HEK293 (cell line): ENCODE data around the gene POLD4.

Experiments
- BCL11A ChIP-seq: fragments of 450-650 bp; formaldehyde crosslinking; IDR thresholded peaks from 2 replicates; pipeline ENCODE4 v1.5.1; 2016; ENCODE audit warnings: low read depth, missing biosample characterization, missing genetic modification characterization
- EGR2 ChIP-seq: fragments of 450-650 bp; formaldehyde crosslinking; IDR thresholded peaks from 2 replicates; pipeline ENCODE4 v1.5.1; 2016; ENCODE audit warnings: low read depth, missing biosample characterization, missing genetic modification characterization
- ZNF121 ChIP-seq: fragments of 450-650 bp; formaldehyde crosslinking; IDR thresholded peaks from 2 replicates; pipeline ENCODE4 v1.5.1; 2016; ENCODE audit warnings: missing biosample characterization, missing genetic modification characterization
- ZNF248 ChIP-seq: fragments of 450-650 bp; formaldehyde crosslinking; IDR thresholded peaks from 2 replicates; pipeline ENCODE4 v1.5.1; 2017; ENCODE audit warnings: missing biosample characterization, missing genetic modification characterization
- ZNF341 ChIP-seq: fragments of 450-650 bp; formaldehyde crosslinking; IDR thresholded peaks from 2 replicates; pipeline ENCODE4; 2016; ENCODE audit warnings: low read depth, missing biosample characterization, missing genetic modification characterization
- ZNF394 ChIP-seq: fragments of 450-650 bp; formaldehyde crosslinking; IDR thresholded peaks from 2 replicates; pipeline ENCODE4 v1.5.1; 2016; ENCODE audit warnings: missing biosample characterization, missing genetic modification characterization, mild to moderate bottlenecking, moderate library complexity, borderline replicate concordance
- ZNF660 ChIP-seq: fragments of 450-650 bp; IDR thresholded peaks from 2 replicates; pipeline ENCODE4 v1.5.1; 2018; ENCODE audit warnings: missing biosample characterization, mild to moderate bottlenecking, missing genetic modification characterization
- ZNF701 ChIP-seq: fragments of 450-650 bp; formaldehyde crosslinking; IDR thresholded peaks from 2 replicates; pipeline ENCODE4 v1.5.1; 2016; ENCODE audit warnings: missing biosample characterization, missing genetic modification characterization
- ZNF777 ChIP-seq: fragments of 450-650 bp; formaldehyde crosslinking; IDR thresholded peaks from 2 replicates; pipeline ENCODE4 v1.5.1; 2017; ENCODE audit warnings: missing biosample characterization, missing genetic modification characterization, borderline replicate concordance
- TF ChIP-seq, protein P1 (sequence below): fragments of 450-650 bp; formaldehyde crosslinking; IDR thresholded peaks from 2 replicates; pipeline ENCODE4 v1.5.1; 2016; ENCODE audit warnings: missing biosample characterization, missing genetic modification characterization
- TF ChIP-seq, protein P2 (sequence below): fragments of 450-650 bp; formaldehyde crosslinking; IDR thresholded peaks from 2 replicates; pipeline ENCODE4 v1.5.1; 2016; ENCODE audit warnings: missing biosample characterization, missing genetic modification characterization
- TF ChIP-seq, protein P3 (sequence below): fragments of 450-650 bp; formaldehyde crosslinking; IDR thresholded peaks from 2 replicates; pipeline ENCODE4 v1.5.1; 2016; ENCODE audit warnings: missing biosample characterization, missing genetic modification characterization, low read depth

DNA sequence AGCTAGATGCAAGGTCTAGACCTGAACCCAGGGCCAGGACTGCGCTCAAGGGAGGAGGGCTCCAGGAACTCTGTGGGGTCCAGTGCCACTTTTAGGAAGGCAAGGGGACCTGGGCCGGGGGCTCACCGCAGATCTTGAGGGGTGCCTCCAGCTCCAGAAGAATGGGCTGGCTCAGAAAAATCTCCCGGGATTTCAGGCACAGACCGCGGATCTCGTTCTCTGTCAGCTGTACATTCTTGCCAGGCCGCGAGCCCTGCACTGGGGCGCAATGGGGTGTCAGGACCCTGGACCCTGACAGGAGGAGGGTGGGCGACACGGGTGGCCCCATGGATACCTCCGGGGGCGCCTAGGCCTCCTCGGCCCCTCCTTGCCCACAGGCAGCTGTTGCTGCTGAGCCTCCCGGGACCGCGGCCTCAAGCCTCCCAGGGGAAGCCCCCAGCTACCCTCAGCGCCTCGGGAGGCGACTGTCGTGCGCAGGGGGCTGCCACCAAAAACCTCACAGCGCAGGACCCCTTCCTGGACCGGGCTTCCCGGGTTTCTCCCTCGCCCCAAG is 47.7 kb upstream of the POLD4 start:
- TF ChIP-seq, protein P1, sequence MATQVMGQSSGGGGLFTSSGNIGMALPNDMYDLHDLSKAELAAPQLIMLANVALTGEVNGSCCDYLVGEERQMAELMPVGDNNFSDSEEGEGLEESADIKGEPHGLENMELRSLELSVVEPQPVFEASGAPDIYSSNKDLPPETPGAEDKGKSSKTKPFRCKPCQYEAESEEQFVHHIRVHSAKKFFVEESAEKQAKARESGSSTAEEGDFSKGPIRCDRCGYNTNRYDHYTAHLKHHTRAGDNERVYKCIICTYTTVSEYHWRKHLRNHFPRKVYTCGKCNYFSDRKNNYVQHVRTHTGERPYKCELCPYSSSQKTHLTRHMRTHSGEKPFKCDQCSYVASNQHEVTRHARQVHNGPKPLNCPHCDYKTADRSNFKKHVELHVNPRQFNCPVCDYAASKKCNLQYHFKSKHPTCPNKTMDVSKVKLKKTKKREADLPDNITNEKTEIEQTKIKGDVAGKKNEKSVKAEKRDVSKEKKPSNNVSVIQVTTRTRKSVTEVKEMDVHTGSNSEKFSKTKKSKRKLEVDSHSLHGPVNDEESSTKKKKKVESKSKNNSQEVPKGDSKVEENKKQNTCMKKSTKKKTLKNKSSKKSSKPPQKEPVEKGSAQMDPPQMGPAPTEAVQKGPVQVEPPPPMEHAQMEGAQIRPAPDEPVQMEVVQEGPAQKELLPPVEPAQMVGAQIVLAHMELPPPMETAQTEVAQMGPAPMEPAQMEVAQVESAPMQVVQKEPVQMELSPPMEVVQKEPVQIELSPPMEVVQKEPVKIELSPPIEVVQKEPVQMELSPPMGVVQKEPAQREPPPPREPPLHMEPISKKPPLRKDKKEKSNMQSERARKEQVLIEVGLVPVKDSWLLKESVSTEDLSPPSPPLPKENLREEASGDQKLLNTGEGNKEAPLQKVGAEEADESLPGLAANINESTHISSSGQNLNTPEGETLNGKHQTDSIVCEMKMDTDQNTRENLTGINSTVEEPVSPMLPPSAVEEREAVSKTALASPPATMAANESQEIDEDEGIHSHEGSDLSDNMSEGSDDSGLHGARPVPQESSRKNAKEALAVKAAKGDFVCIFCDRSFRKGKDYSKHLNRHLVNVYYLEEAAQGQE (tag by site-specific recombination): no peak
- TF ChIP-seq ZNF660 (no peak), ZNF394 (tag by site-specific recombination) (no peak), ZNF341 (tag by site-specific recombination) (peak; percentile 22; the same call in 1 of the 2 replicates), BCL11A (tag by site-specific recombination) (no peak), ZNF248 (no peak), ZNF777 (tag by site-specific recombination) (no peak), EGR2 (tag by site-specific recombination) (no peak), ZNF121 (tag by site-specific recombination) (no peak), ZNF701 (tag by site-specific recombination) (no peak)
- TF ChIP-seq, protein P2, sequence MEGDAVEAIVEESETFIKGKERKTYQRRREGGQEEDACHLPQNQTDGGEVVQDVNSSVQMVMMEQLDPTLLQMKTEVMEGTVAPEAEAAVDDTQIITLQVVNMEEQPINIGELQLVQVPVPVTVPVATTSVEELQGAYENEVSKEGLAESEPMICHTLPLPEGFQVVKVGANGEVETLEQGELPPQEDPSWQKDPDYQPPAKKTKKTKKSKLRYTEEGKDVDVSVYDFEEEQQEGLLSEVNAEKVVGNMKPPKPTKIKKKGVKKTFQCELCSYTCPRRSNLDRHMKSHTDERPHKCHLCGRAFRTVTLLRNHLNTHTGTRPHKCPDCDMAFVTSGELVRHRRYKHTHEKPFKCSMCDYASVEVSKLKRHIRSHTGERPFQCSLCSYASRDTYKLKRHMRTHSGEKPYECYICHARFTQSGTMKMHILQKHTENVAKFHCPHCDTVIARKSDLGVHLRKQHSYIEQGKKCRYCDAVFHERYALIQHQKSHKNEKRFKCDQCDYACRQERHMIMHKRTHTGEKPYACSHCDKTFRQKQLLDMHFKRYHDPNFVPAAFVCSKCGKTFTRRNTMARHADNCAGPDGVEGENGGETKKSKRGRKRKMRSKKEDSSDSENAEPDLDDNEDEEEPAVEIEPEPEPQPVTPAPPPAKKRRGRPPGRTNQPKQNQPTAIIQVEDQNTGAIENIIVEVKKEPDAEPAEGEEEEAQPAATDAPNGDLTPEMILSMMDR (tag by site-specific recombination): peak; percentile 54; the same call in 1 of the 2 replicates
- TF ChIP-seq, protein P3, sequence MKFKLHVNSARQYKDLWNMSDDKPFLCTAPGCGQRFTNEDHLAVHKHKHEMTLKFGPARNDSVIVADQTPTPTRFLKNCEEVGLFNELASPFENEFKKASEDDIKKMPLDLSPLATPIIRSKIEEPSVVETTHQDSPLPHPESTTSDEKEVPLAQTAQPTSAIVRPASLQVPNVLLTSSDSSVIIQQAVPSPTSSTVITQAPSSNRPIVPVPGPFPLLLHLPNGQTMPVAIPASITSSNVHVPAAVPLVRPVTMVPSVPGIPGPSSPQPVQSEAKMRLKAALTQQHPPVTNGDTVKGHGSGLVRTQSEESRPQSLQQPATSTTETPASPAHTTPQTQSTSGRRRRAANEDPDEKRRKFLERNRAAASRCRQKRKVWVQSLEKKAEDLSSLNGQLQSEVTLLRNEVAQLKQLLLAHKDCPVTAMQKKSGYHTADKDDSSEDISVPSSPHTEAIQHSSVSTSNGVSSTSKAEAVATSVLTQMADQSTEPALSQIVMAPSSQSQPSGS (tag by site-specific recombination): no peak
